ENCODE results near the gene LPP. TPM values are rescaled to one million over a fixed set of nuclear protein-coding genes. Genes with fewer than 3 reads are reported as not detected.

The LPP gene
- total RNA-seq, 1 experiment from 2014 or later, result 264 TPM

DNA sequence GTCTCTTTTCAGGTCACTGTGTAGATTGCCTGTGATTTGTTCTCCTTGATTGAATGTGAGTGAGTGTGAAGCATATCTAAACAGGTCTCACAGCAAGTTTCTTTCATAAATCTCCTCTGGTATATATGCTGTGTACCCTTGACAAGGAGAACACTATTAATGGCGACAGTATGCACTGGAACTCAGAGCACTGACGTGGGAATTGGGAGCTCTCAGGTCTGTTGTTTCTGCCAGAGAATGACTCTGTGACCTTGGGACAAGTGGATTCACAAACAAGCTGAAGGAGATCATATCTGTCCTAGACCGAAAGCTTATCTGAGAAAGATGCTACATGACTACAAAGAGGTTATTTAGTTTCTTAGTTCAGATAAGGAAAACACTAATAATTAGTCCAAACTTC lies 691.6 kb downstream of the LPP start:
- no peaks in the 10 kb centered on the region for H3K4me1 Mint-ChIP-seq (ENCODE audit: low read depth, unreplicated experiment)
- no peaks in the 10 kb centered on the region for H3K9me3 Mint-ChIP-seq (ENCODE audit: low read depth, unreplicated experiment)
- no peaks in the 10 kb centered on the region for H3K27me3 Mint-ChIP-seq (ENCODE audit: unreplicated experiment)
- intact Hi-C loops (cut with micrococcal nuclease; ENCODE audit: unreplicated experiment), result no loop called here
- H3K36me3 Mint-ChIP-seq (ENCODE audit: insufficient read depth, unreplicated experiment), result no peaks in the 10 kb centered on the region
- H3K4me3 Mint-ChIP-seq (ENCODE audit: low read depth, unreplicated experiment), result no peak overlapping the region
- CTCF ChIA-PET, result no interaction called here
- BruUV-seq (replicated peaks), result no TSS peak
- DNase-seq, result no peak
- H3K27ac Mint-ChIP-seq (ENCODE audit: unreplicated experiment), result no peak overlapping the region
- TF ChIP-seq, protein P1, sequence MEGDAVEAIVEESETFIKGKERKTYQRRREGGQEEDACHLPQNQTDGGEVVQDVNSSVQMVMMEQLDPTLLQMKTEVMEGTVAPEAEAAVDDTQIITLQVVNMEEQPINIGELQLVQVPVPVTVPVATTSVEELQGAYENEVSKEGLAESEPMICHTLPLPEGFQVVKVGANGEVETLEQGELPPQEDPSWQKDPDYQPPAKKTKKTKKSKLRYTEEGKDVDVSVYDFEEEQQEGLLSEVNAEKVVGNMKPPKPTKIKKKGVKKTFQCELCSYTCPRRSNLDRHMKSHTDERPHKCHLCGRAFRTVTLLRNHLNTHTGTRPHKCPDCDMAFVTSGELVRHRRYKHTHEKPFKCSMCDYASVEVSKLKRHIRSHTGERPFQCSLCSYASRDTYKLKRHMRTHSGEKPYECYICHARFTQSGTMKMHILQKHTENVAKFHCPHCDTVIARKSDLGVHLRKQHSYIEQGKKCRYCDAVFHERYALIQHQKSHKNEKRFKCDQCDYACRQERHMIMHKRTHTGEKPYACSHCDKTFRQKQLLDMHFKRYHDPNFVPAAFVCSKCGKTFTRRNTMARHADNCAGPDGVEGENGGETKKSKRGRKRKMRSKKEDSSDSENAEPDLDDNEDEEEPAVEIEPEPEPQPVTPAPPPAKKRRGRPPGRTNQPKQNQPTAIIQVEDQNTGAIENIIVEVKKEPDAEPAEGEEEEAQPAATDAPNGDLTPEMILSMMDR (IDR thresholded peaks at IDR 0.05; ENCODE audit: unreplicated experiment), result no peak

DNA sequence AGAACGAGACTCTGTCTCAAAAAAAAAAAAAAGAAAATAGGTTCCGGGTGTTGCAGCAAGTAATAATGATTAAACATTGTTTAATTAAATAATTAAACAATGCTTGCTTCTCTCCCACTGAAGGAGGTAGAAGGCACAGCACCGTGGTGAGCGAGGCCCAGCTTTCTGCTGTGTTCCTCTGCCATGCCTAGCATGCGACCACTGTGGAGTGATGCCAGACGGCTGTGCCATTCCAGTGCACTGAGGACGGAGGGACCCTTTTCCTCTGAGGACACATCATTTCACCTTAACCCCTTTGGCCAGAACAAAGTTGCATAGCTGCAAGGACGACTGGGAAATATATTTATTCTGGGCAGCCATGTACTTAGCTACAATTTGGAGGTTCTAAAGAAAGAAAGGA lies 695.0 kb downstream of the LPP start:
- TF ChIP-seq, protein P1 (IDR thresholded peaks at IDR 0.05; ENCODE audit: unreplicated experiment), result no peak
- intact Hi-C loops (cut with micrococcal nuclease; ENCODE audit: unreplicated experiment), result no loop called here
- no peak for DNase-seq
- no peaks in the 10 kb centered on the region for H3K9me3 Mint-ChIP-seq (ENCODE audit: low read depth, unreplicated experiment)
- H3K27ac Mint-ChIP-seq (ENCODE audit: unreplicated experiment), result no peak overlapping the region
- no peak overlapping the region for H3K4me3 Mint-ChIP-seq (ENCODE audit: low read depth, unreplicated experiment)
- no TSS peak for BruUV-seq (replicated peaks)
- H3K4me1 Mint-ChIP-seq (ENCODE audit: low read depth, unreplicated experiment), result no peaks in the 10 kb centered on the region
- no peaks in the 10 kb centered on the region for H3K27me3 Mint-ChIP-seq (ENCODE audit: unreplicated experiment)
- H3K36me3 Mint-ChIP-seq (ENCODE audit: insufficient read depth, unreplicated experiment), result no peaks in the 10 kb centered on the region
- CTCF ChIA-PET, result no interaction called here

DNA sequence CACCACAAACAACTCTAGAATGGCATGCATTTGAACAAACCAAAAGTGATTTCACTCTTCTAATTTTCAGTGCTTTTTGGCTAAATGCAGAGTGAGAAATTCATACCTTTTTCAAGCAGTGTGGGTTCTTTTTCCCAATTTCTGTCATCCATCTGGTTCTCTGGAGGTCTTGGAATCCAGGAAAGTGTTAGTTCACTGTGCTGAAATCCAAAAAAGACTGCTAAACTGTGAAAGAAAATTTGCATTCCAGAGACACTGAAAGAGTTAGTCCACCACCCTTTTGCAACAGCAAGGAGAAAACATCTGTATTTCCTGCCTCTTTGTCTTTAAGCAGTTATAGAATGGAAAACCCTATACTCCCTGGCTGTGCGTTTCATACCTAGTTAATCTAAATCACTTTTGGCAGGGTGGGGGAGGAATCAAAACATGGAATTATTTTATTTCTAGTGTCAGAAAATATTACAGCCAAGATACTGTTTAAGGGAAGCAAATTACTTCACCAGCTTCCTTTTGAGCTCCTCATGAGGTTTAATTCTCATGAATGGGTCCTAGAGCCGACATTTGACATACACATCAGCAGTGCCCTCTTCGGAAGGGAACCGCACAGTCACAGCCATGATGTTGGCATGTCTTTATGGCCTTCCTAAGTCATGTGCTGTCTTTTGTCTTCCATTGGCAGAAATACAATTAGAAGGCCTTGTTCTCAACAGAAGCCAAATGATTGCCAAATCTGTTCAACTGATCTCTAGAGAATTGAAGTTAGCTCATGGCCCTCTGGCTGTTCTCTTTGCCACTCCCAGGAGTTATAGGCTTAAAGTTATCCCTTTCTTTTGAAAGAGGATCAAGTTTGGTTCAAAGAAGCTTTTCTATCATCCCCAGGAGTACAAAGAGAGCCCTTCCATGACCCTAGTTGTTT lies 700.2 kb downstream of the LPP start:
- BruUV-seq (replicated peaks), result no TSS peak
- H3K27ac Mint-ChIP-seq (ENCODE audit: unreplicated experiment), result no peak overlapping the region
- H3K9me3 Mint-ChIP-seq (ENCODE audit: low read depth, unreplicated experiment), result no peaks in the 10 kb centered on the region
- no peak for DNase-seq
- no peaks in the 10 kb centered on the region for H3K27me3 Mint-ChIP-seq (ENCODE audit: unreplicated experiment)
- intact Hi-C loops (cut with micrococcal nuclease; ENCODE audit: unreplicated experiment), result no loop called here
- no peaks in the 10 kb centered on the region for H3K4me1 Mint-ChIP-seq (ENCODE audit: low read depth, unreplicated experiment)
- TF ChIP-seq, protein P1 (IDR thresholded peaks at IDR 0.05; ENCODE audit: unreplicated experiment), result no peak
- H3K36me3 Mint-ChIP-seq (ENCODE audit: insufficient read depth, unreplicated experiment), result no peaks in the 10 kb centered on the region
- no peak overlapping the region for H3K4me3 Mint-ChIP-seq (ENCODE audit: low read depth, unreplicated experiment)
- CTCF ChIA-PET, result no interaction called here

DNA sequence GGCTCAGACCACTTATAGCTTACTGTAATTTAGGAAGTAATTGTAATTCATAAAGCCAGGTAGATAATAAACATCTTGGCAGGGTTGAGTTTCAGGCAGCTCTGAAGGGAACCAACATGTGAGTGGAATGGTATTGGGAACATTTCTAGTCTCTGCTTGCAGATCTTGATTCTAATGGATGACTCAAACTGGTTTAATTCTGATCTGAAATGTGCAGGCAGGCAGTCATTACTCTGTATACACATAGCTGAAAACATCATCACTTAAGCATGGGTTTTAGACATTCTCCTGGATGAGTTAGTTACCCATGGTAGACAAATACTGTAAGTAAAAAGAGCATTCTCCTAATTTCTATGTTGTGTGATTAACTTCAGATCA lies 700.8 kb downstream of the LPP start:
- CTCF ChIA-PET, result no interaction called here
- H3K36me3 Mint-ChIP-seq (ENCODE audit: insufficient read depth, unreplicated experiment), result no peaks in the 10 kb centered on the region

More for the DNA sequence above, 700.8 kb downstream of the LPP start:
- Mint-ChIP-seq H3K4me1 (ENCODE audit: low read depth, unreplicated experiment) (no peaks in the 10 kb centered on the region), H3K4me3 (ENCODE audit: low read depth, unreplicated experiment) (no peak overlapping the region), H3K27me3 (ENCODE audit: unreplicated experiment) (no peaks in the 10 kb centered on the region), H3K27ac (ENCODE audit: unreplicated experiment) (no peak overlapping the region), H3K9me3 (ENCODE audit: low read depth, unreplicated experiment) (no peaks in the 10 kb centered on the region)
- intact Hi-C loops (cut with micrococcal nuclease; ENCODE audit: unreplicated experiment), result no loop called here
- TF ChIP-seq, protein P1 (IDR thresholded peaks at IDR 0.05; ENCODE audit: unreplicated experiment), result no peak
- no TSS peak for BruUV-seq (replicated peaks)
- no peak for DNase-seq
